Effector CD8-positive, alpha-beta T cell (primary cell): ENCODE data around the gene SPATS1.

ENCODE experiments used
- DNase-seq: peaks from one replicate; lab custom pipeline; 2025; lab: John Stamatoyannopoulos, UW

SPATS1 gene

DNA sequence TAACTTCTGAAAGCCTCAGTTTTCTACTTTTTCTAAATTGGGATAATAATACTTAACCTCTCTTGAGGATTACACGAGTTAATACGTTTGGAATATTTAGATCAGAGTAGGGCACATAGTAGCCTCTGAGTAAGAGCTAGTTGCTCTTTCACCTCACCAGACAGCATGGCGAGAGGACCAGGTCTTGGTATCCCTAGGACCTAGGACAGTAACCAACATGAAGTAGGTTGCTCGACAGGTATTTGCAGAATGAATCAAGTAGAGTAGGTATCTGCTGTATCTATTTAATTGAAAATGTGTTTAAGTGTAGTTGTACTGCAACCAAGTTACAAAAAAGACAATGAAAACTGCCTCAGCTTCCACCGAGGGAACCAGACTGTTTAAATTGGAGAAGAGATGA lies 46.4 kb downstream of the SPATS1 start:
- DNase-seq = no peak

DNA sequence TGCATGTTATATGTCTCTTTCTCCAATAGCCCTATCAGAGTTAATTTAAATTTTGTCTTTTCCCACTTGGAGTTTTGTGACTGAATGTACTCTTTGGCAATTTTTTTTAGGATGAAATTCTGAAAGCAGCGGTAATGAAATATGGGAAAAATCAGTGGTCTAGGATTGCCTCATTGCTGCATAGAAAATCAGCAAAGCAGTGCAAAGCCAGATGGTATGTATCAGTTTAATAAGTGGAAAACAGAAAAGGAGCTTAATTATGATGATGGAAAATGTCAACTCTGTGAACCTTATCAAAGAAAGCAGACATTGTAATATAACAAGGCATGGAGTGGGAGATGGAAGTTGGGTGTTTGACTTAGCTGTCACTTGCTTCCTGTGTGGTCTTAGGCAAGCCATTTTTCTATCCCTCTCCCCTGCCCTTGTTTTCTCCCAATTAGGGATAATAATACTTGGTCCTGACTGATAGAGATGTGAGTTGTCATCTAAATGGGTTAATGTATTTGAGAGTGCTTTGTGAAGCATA lies 47.8 kb downstream of the SPATS1 start:
- DNase-seq = no peak
